K562 (cell line): Measurements from ENCODE around the gene DACT3. TPM values are rescaled to one million over a fixed set of nuclear protein-coding genes. Genes with fewer than 3 reads are reported as not detected.

Source experiments
- ADNP ChIP-seq: fragments of 200-800 bp; sonication (Bioruptor generic); IDR thresholded peaks from 2 replicates; pipeline ENCODE4 v1.6.1; 2016; ENCODE audit warnings: missing genetic modification characterization, missing compliant biosample characterization
- ESRRA ChIP-seq: fragments of 450-650 bp; IDR thresholded peaks from 2 replicates; pipeline ENCODE4 v1.6.1; 2014; ENCODE audit warnings: low read depth, mild to moderate bottlenecking, moderate library complexity, borderline replicate concordance
- FOXJ3 ChIP-seq: sonication (generic); formaldehyde crosslinking; IDR thresholded peaks from 2 replicates; pipeline ENCODE4 v1.4.0; 2020; ENCODE audit warnings: mild to moderate bottlenecking, missing genetic modification reagents
- MEIS2 ChIP-seq: fragments of 450-650 bp; IDR thresholded peaks from 2 replicates; pipeline ENCODE4 v1.6.1; 2014; ENCODE audit warnings: mild to moderate bottlenecking; ENCODE audit not compliant: partially characterized antibody
- RAD21 ChIP-seq, 2 experiments: fragments of 250-450 bp in 1 of 2; fragments of 450-650 bp in 1 of 2; sonication (Bioruptor Pico) in 1 of 2; formaldehyde crosslinking in 1 of 2; IDR thresholded peaks in 1 of 2; conservative IDR thresholded peaks in 1 of 2; 2 replicates each; pipeline versions ENCODE4 v1.4.0 to v1.8.0; 2020 to 2022; ENCODE audit warnings: mild to moderate bottlenecking in 2 of 2, moderate library complexity in 1 of 2
- RB1 ChIP-seq: fragments of 450-650 bp; IDR thresholded peaks from 2 replicates; pipeline ENCODE4 v1.6.1; 2017; ENCODE audit warnings: low read depth, mild to moderate bottlenecking
- SMAD2 ChIP-seq: fragments of 150-350 bp; IDR thresholded peaks from 2 replicates; pipeline ENCODE4 v1.6.1; 2014; ENCODE audit warnings: low read depth, mild to moderate bottlenecking, low read length
- ZNF253 ChIP-seq: fragments of 250-450 bp; sonication (Bioruptor Pico); conservative IDR thresholded peaks from 2 replicates; pipeline ENCODE4 v1.6.1; 2021; ENCODE audit warnings: mild to moderate bottlenecking
- ZNF589 ChIP-seq: fragments of 200-800 bp; sonication (Bioruptor generic); IDR thresholded peaks from 2 replicates; pipeline ENCODE4 v1.6.1; 2016; ENCODE audit warnings: low read depth, missing genetic modification characterization, missing compliant biosample characterization
- polyA plus RNA-seq, 8 experiments: library from polyadenylated mRNA; depleted of rRNA in 4 of 8; stranded (reverse) in 5 of 8; unstranded in 3 of 8; fragments of >200 nt; fragmentation: Nextera tagmentation in 2 of 8; fragmentation: Illumina TruSeq in 1 of 8; extraction: Ambion mirVana in 2 of 8; extraction: Trizol in 1 of 8; gene quantifications; 2 replicates each; pipeline versions ENCODE4 v1.2.1 to v1.2.3, GENCODE V29; 2011 to 2014; ENCODE audit warnings: inconsistent platforms in 1 of 8, missing spikeins in 1 of 8
- total RNA-seq, 7 experiments: library from RNA; depleted of rRNA in 6 of 7; stranded (reverse); fragments of >200 nt in 6 of 7; fragmentation: Illumina TruSeq in 2 of 7; extraction: Trizol in 2 of 7; gene quantifications; 2 replicates each; pipeline versions ENCODE4 v1.2.1 to v1.2.3, GENCODE V29; 2011 to 2021; ENCODE audit warnings: low replicate concordance in 1 of 7
- TF ChIP-seq, protein P1 (sequence below): fragments of 200-800 bp; sonication (Bioruptor generic); IDR thresholded peaks from 2 replicates; pipeline ENCODE4 v1.6.1; 2017; ENCODE audit warnings: missing genetic modification characterization, missing compliant biosample characterization
- TF ChIP-seq, protein P2 (sequence below), 2 experiments: fragments of 450-650 bp in 1 of 2; sonication (generic) in 1 of 2; formaldehyde crosslinking in 1 of 2; IDR thresholded peaks; 2 replicates each; pipeline versions ENCODE4 v1.7.1 to v1.9.0; 2016 to 2022; ENCODE audit warnings: inconsistent platforms in 1 of 2, mild to moderate bottlenecking in 1 of 2, missing genetic modification reagents in 1 of 2
- TF ChIP-seq, protein P3 (sequence below): fragments of 450-650 bp; formaldehyde crosslinking; IDR thresholded peaks from 2 replicates; pipeline ENCODE4 v1.4.0; 2022; ENCODE audit warnings: missing genetic modification characterization
- TF ChIP-seq, protein P4 (sequence below): fragments of 450-650 bp; conservative IDR thresholded peaks from 2 replicates; pipeline ENCODE4 v1.6.1; 2016; ENCODE audit warnings: missing genetic modification characterization, low read depth, mild to moderate bottlenecking, control low read depth, missing compliant biosample characterization

The DACT3 gene
- total and polyA plus RNA-seq, 9 of the 15 experiments (the other 6 are each of a cell fraction or from before 2014, with no cell fraction given) = 0.67 to 6.5 (median 3.5) TPM

DNA sequence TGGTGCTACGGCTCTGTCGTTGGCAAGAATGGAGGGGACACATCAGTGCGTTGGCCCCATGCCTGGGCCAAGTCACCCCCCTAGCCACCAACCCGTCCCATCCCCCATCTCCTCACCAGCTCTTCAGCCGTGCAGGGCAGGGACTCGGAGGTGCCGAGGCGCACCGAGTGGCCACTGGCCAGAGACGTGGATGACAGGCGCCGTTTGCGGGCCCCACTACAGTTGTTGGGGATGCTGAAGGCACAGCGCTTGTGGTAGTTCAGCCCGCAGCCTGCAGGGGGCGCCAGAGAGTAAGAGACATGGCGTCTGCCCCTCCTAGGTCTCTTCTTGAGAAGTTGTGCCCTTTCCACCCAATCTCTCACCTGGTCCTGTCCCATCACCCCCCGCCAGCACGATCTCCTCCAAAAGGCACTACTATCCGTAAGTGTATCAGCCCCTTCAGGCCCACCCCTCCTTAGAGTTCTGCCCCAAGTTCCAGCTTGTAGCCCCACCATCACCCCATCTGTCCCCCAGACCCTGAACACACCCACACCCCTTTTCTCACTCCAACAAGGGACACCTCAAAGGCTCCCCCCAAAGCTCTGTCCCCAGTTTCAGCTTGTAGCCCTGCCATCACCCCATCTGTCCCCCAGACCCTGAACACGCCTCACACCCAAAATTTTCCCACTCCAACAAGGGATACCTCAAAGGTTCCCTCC lies 43.5 kb upstream of the DACT3 start (continued):
- TF ChIP-seq, protein P1, sequence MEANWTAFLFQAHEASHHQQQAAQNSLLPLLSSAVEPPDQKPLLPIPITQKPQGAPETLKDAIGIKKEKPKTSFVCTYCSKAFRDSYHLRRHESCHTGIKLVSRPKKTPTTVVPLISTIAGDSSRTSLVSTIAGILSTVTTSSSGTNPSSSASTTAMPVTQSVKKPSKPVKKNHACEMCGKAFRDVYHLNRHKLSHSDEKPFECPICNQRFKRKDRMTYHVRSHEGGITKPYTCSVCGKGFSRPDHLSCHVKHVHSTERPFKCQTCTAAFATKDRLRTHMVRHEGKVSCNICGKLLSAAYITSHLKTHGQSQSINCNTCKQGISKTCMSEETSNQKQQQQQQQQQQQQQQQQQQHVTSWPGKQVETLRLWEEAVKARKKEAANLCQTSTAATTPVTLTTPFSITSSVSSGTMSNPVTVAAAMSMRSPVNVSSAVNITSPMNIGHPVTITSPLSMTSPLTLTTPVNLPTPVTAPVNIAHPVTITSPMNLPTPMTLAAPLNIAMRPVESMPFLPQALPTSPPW (CRISPR knock-in tag) = peak; percentile 27; the same call in 1 of the 2 replicates
- TF ChIP-seq, protein P2, sequence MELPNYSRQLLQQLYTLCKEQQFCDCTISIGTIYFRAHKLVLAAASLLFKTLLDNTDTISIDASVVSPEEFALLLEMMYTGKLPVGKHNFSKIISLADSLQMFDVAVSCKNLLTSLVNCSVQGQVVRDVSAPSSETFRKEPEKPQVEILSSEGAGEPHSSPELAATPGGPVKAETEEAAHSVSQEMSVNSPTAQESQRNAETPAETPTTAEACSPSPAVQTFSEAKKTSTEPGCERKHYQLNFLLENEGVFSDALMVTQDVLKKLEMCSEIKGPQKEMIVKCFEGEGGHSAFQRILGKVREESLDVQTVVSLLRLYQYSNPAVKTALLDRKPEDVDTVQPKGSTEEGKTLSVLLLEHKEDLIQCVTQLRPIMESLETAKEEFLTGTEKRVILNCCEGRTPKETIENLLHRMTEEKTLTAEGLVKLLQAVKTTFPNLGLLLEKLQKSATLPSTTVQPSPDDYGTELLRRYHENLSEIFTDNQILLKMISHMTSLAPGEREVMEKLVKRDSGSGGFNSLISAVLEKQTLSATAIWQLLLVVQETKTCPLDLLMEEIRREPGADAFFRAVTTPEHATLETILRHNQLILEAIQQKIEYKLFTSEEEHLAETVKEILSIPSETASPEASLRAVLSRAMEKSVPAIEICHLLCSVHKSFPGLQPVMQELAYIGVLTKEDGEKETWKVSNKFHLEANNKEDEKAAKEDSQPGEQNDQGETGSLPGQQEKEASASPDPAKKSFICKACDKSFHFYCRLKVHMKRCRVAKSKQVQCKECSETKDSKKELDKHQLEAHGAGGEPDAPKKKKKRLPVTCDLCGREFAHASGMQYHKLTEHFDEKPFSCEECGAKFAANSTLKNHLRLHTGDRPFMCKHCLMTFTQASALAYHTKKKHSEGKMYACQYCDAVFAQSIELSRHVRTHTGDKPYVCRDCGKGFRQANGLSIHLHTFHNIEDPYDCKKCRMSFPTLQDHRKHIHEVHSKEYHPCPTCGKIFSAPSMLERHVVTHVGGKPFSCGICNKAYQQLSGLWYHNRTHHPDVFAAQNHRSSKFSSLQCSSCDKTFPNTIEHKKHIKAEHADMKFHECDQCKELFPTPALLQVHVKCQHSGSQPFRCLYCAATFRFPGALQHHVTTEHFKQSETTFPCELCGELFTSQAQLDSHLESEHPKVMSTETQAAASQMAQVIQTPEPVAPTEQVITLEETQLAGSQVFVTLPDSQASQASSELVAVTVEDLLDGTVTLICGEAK (IDR thresholded peaks at IDR 0.05) = no peak
- TF ChIP-seq, protein P2 (CRISPR knock-in tag; IDR thresholded peaks at IDR 0.05) = no peak
- peak; percentile 73; the same call in 1 of the 2 replicates for TF ChIP-seq RB1
- peak; percentile 48 to 76 for TF ChIP-seq RAD21 (CRISPR knock-in tag; conservative IDR thresholded peaks at IDR 0.05 in 1 of 2, IDR thresholded peaks at IDR 0.05 in 1 of 2)
- no peak; the same call in 1 of the 2 replicates for TF ChIP-seq ESRRA
- TF ChIP-seq MEIS2 = no peak
- TF ChIP-seq, protein P3, sequence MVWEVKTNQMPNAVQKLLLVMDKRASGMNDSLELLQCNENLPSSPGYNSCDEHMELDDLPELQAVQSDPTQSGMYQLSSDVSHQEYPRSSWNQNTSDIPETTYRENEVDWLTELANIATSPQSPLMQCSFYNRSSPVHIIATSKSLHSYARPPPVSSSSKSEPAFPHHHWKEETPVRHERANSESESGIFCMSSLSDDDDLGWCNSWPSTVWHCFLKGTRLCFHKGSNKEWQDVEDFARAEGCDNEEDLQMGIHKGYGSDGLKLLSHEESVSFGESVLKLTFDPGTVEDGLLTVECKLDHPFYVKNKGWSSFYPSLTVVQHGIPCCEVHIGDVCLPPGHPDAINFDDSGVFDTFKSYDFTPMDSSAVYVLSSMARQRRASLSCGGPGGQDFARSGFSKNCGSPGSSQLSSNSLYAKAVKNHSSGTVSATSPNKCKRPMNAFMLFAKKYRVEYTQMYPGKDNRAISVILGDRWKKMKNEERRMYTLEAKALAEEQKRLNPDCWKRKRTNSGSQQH (CRISPR knock-in tag) = no peak
- no peak for TF ChIP-seq FOXJ3 (CRISPR knock-in tag)
- TF ChIP-seq ADNP (tag) = no peak
- TF ChIP-seq ZNF253 = no peak
- TF ChIP-seq, protein P4, sequence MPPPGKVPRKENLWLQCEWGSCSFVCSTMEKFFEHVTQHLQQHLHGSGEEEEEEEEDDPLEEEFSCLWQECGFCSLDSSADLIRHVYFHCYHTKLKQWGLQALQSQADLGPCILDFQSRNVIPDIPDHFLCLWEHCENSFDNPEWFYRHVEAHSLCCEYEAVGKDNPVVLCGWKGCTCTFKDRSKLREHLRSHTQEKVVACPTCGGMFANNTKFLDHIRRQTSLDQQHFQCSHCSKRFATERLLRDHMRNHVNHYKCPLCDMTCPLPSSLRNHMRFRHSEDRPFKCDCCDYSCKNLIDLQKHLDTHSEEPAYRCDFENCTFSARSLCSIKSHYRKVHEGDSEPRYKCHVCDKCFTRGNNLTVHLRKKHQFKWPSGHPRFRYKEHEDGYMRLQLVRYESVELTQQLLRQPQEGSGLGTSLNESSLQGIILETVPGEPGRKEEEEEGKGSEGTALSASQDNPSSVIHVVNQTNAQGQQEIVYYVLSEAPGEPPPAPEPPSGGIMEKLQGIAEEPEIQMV (tag) = no peak
- TF ChIP-seq SMAD2 = no peak
- TF ChIP-seq ZNF589 = no peak
